Effector memory CD4-positive, alpha-beta T cell (primary cell): ENCODE results near the gene SPDYA.

ENCODE experiments used
- DNase-seq, 3 donors: peaks; one replicate each; pipeline ENCODE4 v3.0.0-alpha.2; 2020
- H3K27ac ChIP-seq: 2 replicates; pipeline ENCODE4 v1.7.0; 2013; ENCODE audit warnings: mild to moderate bottlenecking, low read length, moderate library complexity; ENCODE audit not compliant: insufficient read depth, poor library complexity, severe bottlenecking
- H3K27me3 ChIP-seq: replicated peaks from 2 replicates; pipeline ENCODE4 v1.7.0; 2013; ENCODE audit warnings: mild to moderate bottlenecking, low read length; ENCODE audit not compliant: insufficient read depth, control insufficient read depth, poor library complexity, severe bottlenecking
- H3K36me3 ChIP-seq: 2 replicates; pipeline ENCODE4 v1.7.0; 2013; ENCODE audit warnings: mild to moderate bottlenecking, low read length, moderate library complexity; ENCODE audit not compliant: control insufficient read depth, insufficient read depth
- H3K4me1 ChIP-seq: 2 replicates; pipeline ENCODE4 v1.7.0; 2013; ENCODE audit warnings: low read length, mild to moderate bottlenecking; ENCODE audit not compliant: control insufficient read depth, insufficient read depth, poor library complexity, severe bottlenecking
- H3K4me3 ChIP-seq: 2 replicates; pipeline ENCODE4 v1.7.0; 2013; ENCODE audit warnings: low read length, low read depth, mild to moderate bottlenecking; ENCODE audit not compliant: insufficient read depth, poor library complexity, severe bottlenecking
- H3K9me3 ChIP-seq: 2 replicates; pipeline ENCODE4 v1.7.0; 2013; ENCODE audit warnings: mild to moderate bottlenecking, low read length, moderate library complexity; ENCODE audit not compliant: control insufficient read depth

Gene SPDYA

GRCh38 chr2:28868611-28869010, 58.0 kb downstream of the SPDYA start:
- no peaks in the 10 kb centered on the region for H3K9me3 ChIP-seq
- DNase-seq, result no peak
- peak overlapping the region; percentile 94 for H3K4me3 ChIP-seq
- peaks cover 11% of the 10 kb centered on the region for H3K36me3 ChIP-seq
- no peaks in the 10 kb centered on the region for H3K27me3 ChIP-seq
- peaks cover 12% of the 10 kb centered on the region for H3K4me1 ChIP-seq
- H3K27ac ChIP-seq, result no peak overlapping the region

GRCh38 chr2:28869494-28870145, 59.0 kb downstream of the SPDYA start:
- no peaks in the 10 kb centered on the region for H3K27me3 ChIP-seq
- DNase-seq, result no peak
- H3K9me3 ChIP-seq, result no peaks in the 10 kb centered on the region
- H3K4me3 ChIP-seq, result peak overlapping the region; percentile 94
- H3K27ac ChIP-seq, result peak overlapping the region; percentile 81
- peaks cover 7% of the 10 kb centered on the region for H3K36me3 ChIP-seq
- peaks cover 12% of the 10 kb centered on the region for H3K4me1 ChIP-seq

GRCh38 chr2:28870146-28870891, 59.7 kb downstream of the SPDYA start, which contains the start of gene TRMT61B:
TSS of gene TRMT61B (minus strand) at chr2:28870309. CDS start at chr2:28870277, 32 bp downstream.
- Histone ChIP-seq H3K4me3 (peak within 1 kb of the TSS; percentile 94), H3K27ac (peak within 1 kb of the TSS; percentile 81), H3K27me3 (no peaks in the 10 kb centered on the region), H3K4me1 (peaks cover 12% of the 10 kb centered on the region), H3K9me3 (no peaks in the 10 kb centered on the region), H3K36me3 (peaks cover under 1% of the 10 kb centered on the region)
- peak; percentile 88 to 94 (median 94) for DNase-seq

GRCh38 chr2:28871620-28872019, 61.0 kb downstream of the SPDYA start:
- no peak overlapping the region for H3K27ac ChIP-seq
- no peak overlapping the region for H3K4me3 ChIP-seq
- no peaks in the 10 kb centered on the region for H3K27me3 ChIP-seq
- no peaks in the 10 kb centered on the region for H3K9me3 ChIP-seq
- DNase-seq, result no peak
- no peaks in the 10 kb centered on the region for H3K36me3 ChIP-seq
- H3K4me1 ChIP-seq, result peaks cover 12% of the 10 kb centered on the region

- no peaks in the 10 kb centered on the region for H3K9me3 ChIP-seq
- no peaks in the 10 kb centered on the region for H3K36me3 ChIP-seq
- no peak overlapping the region for H3K27ac ChIP-seq
- DNase-seq, result no peak
- no peak overlapping the region for H3K4me3 ChIP-seq
- no peaks in the 10 kb centered on the region for H3K27me3 ChIP-seq
- no peaks in the 10 kb centered on the region for H3K4me1 ChIP-seq
Measured at GRCh38 chr2:28880193-28880592, 69.6 kb downstream of the SPDYA start.

GRCh38 chr2:28893488-28893887, 82.9 kb downstream of the SPDYA start:
- peaks cover 20% of the 10 kb centered on the region for H3K4me1 ChIP-seq
- H3K36me3 ChIP-seq, result no peaks in the 10 kb centered on the region
- H3K4me3 ChIP-seq, result no peak overlapping the region
- DNase-seq, result no peak
- no peaks in the 10 kb centered on the region for H3K27me3 ChIP-seq
- no peak overlapping the region for H3K27ac ChIP-seq
- no peaks in the 10 kb centered on the region for H3K9me3 ChIP-seq

- H3K4me3 ChIP-seq, result peak within 1 kb of the TSS; percentile 91
- H3K27me3 ChIP-seq, result no peaks in the 10 kb centered on the region
- peak within 1 kb of the TSS; percentile 63 for H3K27ac ChIP-seq
- no peaks in the 10 kb centered on the region for H3K9me3 ChIP-seq
- DNase-seq, result peak; percentile 94 to 96 (median 96)
- H3K36me3 ChIP-seq, result no peaks in the 10 kb centered on the region
- H3K4me1 ChIP-seq, result peaks cover 26% of the 10 kb centered on the region
Measured at GRCh38 chr2:28894470-28895188, 84.0 kb downstream of the SPDYA start, which contains the start of gene WDR43. TSS of gene WDR43 (plus strand) at chr2:28894667. CDS start at chr2:28894699, 32 bp downstream.

GRCh38 chr2:28895189-28895893, 84.7 kb downstream of the SPDYA start:
- DNase-seq, result peak in 1 of 3 donors; percentile 22
- H3K27me3 ChIP-seq, result no peaks in the 10 kb centered on the region
- H3K36me3 ChIP-seq, result no peaks in the 10 kb centered on the region
- peak overlapping the region; percentile 91 for H3K4me3 ChIP-seq
- H3K9me3 ChIP-seq, result no peaks in the 10 kb centered on the region
- H3K27ac ChIP-seq, result peak overlapping the region; percentile 63
- H3K4me1 ChIP-seq, result peaks cover 26% of the 10 kb centered on the region

- DNase-seq, result no peak
- Histone ChIP-seq H3K9me3 (no peaks in the 10 kb centered on the region), H3K27ac (no peak overlapping the region), H3K36me3 (no peaks in the 10 kb centered on the region), H3K27me3 (no peaks in the 10 kb centered on the region), H3K4me1 (peaks cover 26% of the 10 kb centered on the region), H3K4me3 (no peak overlapping the region)
Measured at GRCh38 chr2:28896906-28897305, 86.3 kb downstream of the SPDYA start.
